Epithelial cell of proximal tubule (primary cell): Measurements from ENCODE around the gene GALNT1. TPM values are rescaled to one million over a fixed set of nuclear protein-coding genes. Genes with fewer than 3 reads are reported as not detected.

Source experiments
- DNase-seq: peaks from one replicate; pipeline ENCODE4 v3.0.0-alpha.2; 2011; ENCODE audit warnings: low read depth
- H3K4me3 ChIP-seq: 2 replicates; pipeline ENCODE4 v1.5.1; 2011; ENCODE audit warnings: low read depth, mild to moderate bottlenecking, low read length
- CTCF ChIP-seq: conservative IDR thresholded peaks from 2 replicates; pipeline ENCODE4 v1.5.1; 2012; ENCODE audit warnings: low read depth, mild to moderate bottlenecking, low read length
- total RNA-seq: library from RNA; depleted of rRNA; stranded (reverse); fragments of >200 nt; gene quantifications from 2 replicates; pipeline ENCODE4 v1.2.3, GENCODE V29; 2015

Gene GALNT1
- total RNA-seq, 1 donor from 2014 or later, result 49.5 TPM

- no peak for TF ChIP-seq CTCF
- H3K4me3 ChIP-seq, result no peak overlapping the region
- DNase-seq, result no peak
Measured at GRCh38 chr18:35618289-35618688, 36.7 kb downstream of the GALNT1 start.

- no peak overlapping the region for H3K4me3 ChIP-seq
- DNase-seq, result no peak
- TF ChIP-seq CTCF, result no peak
Measured at GRCh38 chr18:35618696-35619095, 37.2 kb downstream of the GALNT1 start.

DNA sequence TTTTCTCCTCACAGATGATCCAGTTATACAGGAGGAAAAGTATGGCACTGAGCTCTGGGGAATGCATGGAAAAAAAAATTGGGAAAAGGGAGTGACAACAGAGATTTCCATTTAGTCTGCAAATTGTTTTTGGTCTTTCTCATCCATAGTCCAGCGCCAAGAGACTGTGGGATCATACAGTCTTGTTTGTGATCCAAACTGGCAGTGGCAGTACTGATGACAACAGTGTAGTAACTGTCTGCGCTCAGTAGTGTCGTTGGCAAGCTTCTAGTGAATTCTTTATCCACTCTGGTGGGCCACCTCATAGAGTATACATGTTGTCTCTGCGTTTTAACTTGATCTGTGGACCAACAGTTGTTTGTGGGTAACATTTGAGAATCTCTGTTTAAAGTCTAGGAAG is 37.9 kb downstream of the GALNT1 start:
- TF ChIP-seq CTCF, result no peak

GRCh38 chr18:35619941-35620340 is 38.4 kb downstream of the GALNT1 start:
- H3K4me3 ChIP-seq, result no peak overlapping the region
- no peak for DNase-seq
- no peak for TF ChIP-seq CTCF

More for the DNA sequence above, 37.9 kb downstream of the GALNT1 start:
- no peak for DNase-seq
- H3K4me3 ChIP-seq, result no peak overlapping the region

- DNase-seq, result no peak
- no peak overlapping the region for H3K4me3 ChIP-seq
- no peak for TF ChIP-seq CTCF
Measured at GRCh38 chr18:35620765-35621164, 39.2 kb downstream of the GALNT1 start.

- no peak for TF ChIP-seq CTCF
- DNase-seq, result no peak
- H3K4me3 ChIP-seq, result no peak overlapping the region
Measured at GRCh38 chr18:35623255-35623654, 41.7 kb downstream of the GALNT1 start.

DNA sequence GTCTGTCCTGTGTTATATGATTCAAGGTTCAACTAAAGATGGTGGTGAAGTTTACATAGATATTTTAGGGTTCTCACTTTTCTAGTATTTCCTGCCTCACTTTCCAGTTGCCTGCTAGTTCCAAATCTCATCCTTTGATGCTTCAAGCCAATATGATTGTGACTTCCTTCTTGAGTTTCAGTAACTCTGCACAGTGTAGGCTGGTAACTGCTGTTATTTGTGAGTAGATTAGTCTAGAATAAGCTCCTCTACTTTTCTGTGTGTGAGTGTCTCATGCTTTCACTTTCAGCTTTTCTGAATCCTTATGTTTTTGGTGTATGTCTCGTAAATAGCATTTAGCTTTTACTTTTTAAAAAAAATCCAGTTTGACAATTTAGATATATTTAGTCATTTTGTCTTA is 42.6 kb downstream of the GALNT1 start:
- no peak for TF ChIP-seq CTCF
- no peak for DNase-seq

More for the DNA sequence above, 42.6 kb downstream of the GALNT1 start:
- no peak overlapping the region for H3K4me3 ChIP-seq
